Fibroblast of skin of abdomen (primary cell): Measurements from ENCODE around the gene MKLN1.

Experiments used
- DNase-seq: peaks from one replicate; pipeline ENCODE4 v3.0.0-alpha.2; 2013

Gene MKLN1

GRCh38 chr7:131527456-131527855, 199.8 kb downstream of the MKLN1 start:
- DNase-seq = no peak

GRCh38 chr7:131529179-131529578, 201.5 kb downstream of the MKLN1 start:
- DNase-seq = no peak

DNA sequence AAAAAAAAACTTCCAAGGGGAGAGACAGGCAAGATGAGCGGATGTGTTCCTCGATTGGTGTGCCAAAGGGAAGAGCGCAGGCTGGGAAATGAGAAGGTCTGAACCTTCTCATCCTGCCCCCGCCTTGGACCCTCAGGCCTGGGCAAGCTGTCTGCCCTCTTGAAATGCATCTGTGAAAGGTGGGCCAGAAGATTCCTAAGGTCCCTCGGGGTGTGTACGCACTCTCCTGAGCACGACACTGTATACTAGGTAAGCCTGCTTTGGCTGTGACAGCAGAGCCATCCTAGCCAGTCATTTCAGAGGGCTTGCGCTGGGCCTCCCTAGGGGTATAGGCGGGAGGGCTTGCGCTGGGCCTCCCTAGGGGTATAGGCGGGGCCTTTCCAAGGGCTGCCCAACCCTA, 201.9 kb downstream of the MKLN1 start:
- no peak for DNase-seq

DNA sequence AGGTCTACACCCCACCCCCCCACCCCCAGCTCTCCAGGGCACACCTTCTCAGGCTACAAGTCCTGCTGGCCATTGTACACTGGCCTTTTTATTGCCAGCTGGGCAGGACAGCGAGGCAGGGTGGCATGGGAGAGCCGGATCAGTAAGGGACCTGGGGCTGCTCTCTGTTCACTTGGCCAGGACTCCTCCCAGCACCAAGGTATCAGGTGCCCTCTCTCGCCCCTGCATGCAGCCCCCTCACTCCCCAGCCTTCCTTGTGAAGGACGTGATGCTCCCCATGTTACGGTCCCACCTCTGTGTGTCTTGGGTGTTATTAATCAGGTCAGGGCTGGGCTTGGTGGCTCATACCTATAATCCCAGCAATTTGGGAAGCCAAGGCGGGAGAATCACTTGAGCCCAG, 202.5 kb downstream of the MKLN1 start:
- DNase-seq = no peak

GRCh38 chr7:131532570-131533091, 205.0 kb downstream of the MKLN1 start:
- DNase-seq = no peak

DNA sequence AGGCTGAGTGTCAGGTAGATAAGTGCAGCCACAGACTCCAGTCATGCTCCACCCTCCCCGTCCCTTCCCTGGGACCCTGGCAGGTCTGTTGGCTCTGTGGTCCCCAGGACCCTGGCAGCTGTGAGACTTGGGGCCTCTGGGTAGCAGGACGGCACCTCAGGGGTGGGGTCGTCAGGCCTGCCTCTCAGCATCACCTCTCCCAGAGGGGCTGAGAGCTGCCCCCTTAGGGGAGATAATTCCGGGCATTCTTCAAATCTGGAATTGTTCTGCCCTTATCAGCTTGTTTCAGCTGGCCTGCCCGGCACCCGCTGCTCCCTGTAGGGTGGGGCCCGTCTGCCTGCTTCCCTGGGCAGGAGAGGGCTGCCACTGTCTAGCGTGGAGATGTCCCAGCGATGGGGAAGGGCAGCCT, 205.5 kb downstream of the MKLN1 start:
- no peak for DNase-seq

- DNase-seq = no peak
These were observed 206.2 kb downstream of the MKLN1 start for GRCh38 chr7:131533566-131534561.

DNA sequence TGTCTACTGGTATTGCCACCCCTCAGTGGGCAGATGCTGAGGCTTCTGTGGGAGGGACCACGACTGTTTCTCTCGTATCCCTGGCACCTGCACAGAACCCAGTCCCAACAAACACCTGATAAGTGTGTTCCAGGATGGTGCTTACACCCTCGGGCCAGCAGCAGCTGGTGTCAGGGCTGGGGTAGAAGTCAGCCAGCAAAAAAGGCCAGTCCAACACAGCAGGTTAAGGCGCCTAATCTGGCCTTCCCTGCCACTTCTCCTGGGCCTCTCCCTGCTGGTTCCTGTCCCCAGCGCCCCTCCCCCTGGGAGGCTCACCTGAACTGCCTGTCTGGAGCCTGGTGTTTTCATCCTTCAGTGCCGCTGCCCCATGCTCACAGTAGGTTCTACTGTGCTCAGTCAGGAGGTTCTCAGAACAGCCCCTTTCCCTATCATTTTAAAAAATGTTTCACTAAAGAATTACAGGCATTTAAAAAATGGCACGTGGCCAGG, 208.7 kb downstream of the MKLN1 start:
- no peak for DNase-seq

DNA sequence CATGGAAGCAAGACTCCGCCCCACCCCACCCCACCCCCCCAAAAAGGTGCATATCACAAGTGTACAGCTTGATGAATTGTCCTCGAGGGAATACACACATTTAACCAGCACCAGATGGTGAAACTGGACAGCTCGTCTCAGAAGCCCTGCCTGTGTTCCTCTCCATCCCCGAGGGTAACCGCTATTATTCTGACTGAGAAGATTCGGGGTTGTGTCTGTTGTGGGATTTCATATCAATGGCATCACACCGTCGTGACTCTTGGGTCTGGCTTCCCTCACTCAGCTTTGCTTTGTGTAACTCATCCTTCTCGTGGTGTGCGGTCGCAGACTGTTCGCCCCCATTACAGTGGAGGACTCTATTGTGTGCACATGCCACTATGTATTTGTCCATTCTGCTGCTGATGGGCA, 209.9 kb downstream of the MKLN1 start:
- DNase-seq = peak; percentile 89

GRCh38 chr7:131538071-131538812, 210.6 kb downstream of the MKLN1 start:
- DNase-seq = peak; percentile 69

DNA sequence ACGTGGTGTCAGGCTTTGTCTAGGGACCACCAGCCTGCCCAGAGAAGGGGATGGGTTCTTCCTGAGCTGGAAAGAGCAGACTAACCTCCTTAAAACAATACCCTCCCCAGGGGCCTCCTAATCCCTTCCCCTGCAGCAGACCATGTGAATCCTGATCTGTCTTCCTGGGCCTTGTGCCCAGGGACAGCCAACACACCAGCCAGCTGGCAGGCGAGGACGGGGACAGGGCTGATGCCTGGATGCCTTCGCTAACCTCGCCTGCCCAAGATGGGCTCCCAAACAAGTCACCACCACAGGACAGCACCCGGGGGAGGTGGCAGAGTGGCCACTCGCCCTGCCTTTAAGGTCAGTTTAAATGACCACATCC, 211.1 kb downstream of the MKLN1 start:
- DNase-seq = no peak

GRCh38 chr7:131540491-131541162, 213.0 kb downstream of the MKLN1 start:
- DNase-seq = no peak

GRCh38 chr7:131543298-131543697, 215.6 kb downstream of the MKLN1 start:
- no peak for DNase-seq

- DNase-seq = no peak
These were observed 216.3 kb downstream of the MKLN1 start for GRCh38 chr7:131544021-131544420.

GRCh38 chr7:131544449-131545301, 217.0 kb downstream of the MKLN1 start:
- DNase-seq = peak; percentile 53

DNA sequence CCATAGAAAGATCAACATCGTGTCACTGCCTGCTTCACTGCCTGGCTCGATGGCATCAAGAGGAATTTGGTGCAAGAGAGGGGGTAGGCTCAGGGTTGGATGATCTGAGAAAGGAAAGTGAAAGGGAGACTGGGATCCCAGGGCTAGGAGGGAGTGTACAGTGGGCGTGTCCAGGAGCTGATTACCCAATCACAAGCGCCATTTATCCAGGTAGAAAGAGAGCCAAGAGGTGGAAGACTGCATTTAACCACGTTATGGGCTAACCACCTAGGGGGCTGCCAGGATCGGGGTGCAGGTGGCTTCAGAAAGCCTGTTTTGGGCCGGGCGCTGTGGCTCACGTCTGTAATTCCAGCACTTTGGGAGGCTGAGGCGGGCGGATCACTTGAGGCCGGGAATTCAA, 218.4 kb downstream of the MKLN1 start:
- DNase-seq = no peak
